Smooth muscle cell of the brain vasculature (primary cell): ENCODE results near the gene TNFSF8.

Source experiments
- DNase-seq: peaks from one replicate; pipeline ENCODE4 v3.0.0-alpha.2; 2012; ENCODE audit warnings: low read depth, low spot score

The TNFSF8 gene, protein sequence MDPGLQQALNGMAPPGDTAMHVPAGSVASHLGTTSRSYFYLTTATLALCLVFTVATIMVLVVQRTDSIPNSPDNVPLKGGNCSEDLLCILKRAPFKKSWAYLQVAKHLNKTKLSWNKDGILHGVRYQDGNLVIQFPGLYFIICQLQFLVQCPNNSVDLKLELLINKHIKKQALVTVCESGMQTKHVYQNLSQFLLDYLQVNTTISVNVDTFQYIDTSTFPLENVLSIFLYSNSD

DNA sequence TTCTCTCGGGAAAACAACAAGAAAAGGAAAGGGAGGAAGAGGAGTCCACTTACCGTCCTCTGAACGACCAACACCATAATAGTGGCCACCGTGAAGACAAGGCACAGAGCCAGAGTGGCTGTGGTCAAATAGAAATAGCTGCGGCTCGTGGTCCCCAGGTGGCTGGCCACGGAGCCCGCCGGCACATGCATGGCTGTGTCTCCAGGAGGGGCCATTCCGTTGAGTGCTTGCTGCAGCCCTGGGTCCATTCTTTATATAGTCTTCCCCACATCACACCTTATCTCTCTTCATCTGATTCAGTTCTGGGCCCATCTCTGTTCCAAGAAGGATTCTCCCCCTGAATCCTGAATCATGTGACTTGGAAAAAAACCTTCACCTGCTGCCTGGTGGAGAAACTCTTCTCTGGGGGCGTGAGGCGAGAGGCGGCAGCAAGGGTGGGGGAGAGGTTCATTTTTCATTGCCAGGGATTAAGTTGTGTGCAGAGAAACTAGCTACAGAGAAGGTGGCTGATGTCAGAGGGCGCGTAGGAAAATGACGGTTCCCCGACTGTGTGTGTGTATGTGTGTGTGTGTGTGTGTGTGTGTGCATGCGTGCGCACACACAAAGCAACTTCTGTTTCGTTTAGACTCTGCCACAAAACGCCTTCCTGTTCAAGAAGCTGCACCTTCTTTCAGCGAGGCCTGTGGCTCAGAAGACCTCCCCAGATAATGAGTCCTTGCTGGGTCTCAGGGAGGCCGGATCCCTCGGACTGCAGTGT lies at the start of gene TNFSF8:
TNFSF8 (minus strand) TSS at position 536 of the 757 bp plus-strand sequence; CDS start at position 248, 288 bp downstream.
- no peak for DNase-seq

DNA sequence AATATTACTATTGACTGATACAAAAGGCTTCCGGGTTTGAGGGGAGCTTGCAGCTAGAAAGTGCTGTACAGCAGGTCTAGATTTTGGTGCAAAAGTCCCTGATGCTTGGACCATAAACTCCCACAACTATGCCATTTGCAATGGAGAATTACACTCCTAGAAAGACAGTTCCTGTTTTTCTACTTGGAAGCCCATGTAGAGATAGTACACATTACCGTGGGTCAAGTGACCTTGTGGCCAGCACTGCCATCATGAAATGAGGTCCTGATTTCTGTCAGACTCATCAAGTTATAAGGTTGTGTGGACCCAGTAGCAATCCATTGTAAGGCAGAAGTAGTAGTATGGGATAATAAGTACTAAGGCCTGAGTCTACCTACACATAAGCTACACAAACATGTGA lies 42.8 kb upstream of the TNFSF8 start:
- no peak for DNase-seq

DNA sequence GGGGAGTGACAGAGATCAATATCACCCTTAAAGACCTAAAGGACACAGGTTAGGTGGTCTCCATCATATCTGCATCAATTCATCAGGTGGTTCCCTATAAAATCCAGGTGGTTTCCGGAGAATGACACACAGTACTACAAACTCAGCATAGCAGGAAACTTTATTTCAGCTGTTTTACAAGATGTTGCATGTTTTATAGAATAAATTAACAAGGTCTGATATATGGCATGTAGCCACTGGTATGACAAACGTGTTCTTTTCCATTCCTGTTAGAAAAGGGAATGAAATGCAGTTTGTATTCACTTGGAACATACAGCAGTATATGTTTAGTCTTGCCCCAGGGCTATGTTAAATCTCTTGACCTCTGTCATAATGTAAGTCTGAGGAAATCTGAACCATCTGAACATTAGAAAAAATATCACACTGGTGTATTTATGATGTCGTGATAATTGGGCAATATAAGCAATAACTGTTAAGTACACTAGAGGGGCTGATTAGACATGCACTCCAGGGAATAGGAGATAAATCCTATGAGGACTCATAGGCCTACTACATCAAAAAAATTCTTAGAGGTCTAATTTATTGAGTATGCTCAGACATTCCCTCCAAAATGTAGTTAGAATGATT lies 42.2 kb upstream of the TNFSF8 start:
- no peak for DNase-seq

DNA sequence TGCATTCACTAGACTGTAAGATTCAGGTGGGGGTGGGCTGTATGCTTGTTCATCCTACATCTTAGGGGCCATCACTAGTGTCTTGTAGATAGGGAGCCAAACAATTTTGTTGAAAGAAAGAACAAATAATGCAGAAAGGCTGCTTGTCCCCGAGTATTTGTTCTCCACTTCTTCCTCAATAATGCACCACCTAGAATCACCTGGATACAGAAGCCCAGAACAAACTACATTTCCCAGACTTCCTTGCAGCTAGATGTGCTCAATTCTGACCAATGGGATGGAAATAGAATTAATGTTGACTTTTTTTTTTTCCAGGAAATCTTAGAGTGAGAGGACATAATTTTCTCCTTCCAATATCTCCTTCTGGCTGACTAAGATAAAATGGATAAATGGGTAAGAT lies 38.9 kb upstream of the TNFSF8 start:
- DNase-seq = no peak

DNA sequence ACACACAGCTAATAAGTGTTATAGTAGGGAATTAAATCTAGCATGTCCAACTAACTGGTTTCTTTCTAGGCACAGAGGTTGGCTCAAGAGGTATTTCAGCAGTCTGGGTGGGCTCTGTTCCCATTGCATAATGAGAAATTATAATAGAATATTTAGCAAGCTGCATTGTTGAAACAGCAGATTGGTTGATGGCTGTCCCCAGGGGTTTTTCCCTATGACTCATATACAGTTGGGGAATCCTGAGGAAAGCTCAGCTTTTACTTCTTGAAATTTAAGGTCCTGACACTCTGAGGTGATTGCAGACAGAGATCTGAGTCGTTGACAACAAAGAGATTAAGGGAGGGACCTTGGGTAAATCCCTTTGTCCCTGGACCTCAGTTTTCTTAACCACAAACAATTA lies 38.3 kb upstream of the TNFSF8 start:
- DNase-seq = peak; percentile 17

DNA sequence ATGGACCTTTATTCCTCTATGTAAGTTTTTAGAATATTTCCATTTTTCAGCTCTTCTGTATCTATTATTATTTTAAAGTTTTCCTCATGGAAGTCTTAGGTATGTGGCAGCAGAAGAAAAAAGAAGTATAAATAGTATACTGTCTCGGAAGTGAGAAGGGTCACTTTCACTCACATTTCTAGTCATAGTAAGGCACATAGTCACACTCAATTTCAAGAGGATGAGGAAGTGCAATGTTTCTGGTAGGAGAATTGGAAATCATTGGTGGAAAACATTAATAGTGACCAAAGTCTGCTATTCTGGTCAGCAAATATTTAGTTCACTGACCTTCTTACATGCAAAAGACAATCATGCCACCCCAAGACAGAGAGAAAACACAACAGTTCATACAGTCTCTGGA lies 35.2 kb upstream of the TNFSF8 start:
- no peak for DNase-seq

DNA sequence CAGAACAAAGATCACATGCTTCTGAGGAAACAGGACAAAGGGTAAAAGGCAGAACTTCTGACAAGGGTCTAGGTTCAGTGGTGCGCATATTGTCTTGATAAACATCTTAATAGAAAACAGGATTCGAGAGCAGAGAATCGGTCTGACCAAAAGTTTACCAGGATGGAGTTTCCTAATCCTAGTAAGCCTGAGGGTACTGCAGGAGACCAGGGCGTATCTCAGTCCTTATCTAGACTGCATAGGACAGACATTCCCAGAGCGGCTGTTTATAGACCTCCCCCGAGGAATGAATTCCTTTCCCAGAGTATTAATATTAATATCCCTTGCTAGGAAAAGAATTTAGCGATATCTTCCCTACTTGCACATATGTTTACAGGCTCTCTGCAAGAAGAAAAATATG lies 32.4 kb upstream of the TNFSF8 start:
- DNase-seq = no peak

DNA sequence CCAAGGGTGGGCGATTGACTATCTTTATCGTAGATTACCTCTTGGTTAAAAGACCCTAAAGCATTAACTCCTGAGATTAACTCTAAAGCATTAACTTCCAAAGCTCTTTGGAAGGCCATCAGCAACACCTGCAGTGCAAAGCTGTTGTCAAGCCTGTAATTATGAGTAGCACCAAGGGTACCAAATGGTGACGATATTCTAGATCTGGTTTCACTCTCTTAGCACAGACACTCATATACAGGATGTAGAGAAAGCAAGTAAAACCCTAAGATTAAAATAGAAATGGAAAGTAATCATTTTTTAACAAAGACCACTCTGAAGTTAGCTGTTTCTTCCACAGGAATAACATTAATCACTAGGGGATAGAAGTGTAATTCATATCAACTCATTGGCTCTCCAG lies 29.9 kb upstream of the TNFSF8 start:
- DNase-seq = no peak

DNA sequence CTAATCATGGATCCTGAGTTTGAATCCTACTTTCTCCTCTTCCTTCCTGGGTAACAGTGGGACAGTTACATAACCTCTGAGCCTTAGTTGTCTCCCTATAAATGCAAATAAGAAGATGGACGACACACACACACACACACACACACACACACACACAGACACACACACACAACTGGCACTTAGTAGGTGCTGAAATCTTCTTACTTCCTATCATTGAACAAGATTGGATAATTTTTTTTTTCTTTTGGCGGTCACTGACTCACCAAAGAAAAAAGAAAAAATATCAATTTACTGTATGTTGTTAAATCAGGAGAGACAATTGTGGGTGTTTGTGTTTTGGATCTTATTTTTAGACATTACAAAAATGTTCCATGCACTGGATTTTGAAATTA lies 28.4 kb upstream of the TNFSF8 start:
- no peak for DNase-seq

DNA sequence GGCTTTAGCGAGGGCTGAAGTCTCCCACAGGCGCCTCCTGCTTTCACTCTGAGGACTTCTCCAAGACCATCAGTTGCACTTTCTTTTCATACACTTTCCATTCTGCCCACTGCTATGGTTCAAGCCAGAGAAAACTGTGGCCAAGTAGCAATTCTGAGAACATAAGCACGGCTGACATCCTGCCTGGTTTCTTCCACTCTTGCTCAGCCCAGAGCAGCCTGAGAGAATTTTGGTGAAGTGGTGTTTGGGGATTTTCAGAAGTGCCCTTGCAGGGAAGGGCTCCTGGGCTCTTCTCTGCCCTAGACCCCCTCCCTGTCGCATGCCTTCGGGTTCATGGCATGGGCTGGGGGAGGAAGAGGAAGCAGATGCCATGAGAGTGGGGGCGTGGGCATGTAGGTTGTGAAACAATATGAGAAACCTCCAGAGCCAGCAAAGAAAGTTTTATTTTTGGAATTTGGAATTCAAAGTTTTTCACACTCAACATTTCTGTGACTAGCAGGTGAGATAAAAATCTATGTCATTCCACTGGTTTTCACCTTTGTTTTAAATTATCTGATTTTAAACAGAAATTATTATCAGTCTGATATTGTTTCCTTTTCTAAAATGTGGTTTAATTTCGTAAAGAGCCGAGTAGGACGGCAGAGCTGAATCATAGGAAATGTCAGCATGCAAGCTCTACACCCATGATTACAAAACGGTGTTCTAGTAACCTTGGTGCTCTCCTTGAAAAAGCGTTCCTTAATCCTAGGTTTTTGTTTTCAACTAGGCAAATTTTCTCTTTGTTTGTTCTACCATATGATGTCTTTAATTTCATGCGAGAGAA lies 27.8 kb upstream of the TNFSF8 start:
- DNase-seq = no peak

DNA sequence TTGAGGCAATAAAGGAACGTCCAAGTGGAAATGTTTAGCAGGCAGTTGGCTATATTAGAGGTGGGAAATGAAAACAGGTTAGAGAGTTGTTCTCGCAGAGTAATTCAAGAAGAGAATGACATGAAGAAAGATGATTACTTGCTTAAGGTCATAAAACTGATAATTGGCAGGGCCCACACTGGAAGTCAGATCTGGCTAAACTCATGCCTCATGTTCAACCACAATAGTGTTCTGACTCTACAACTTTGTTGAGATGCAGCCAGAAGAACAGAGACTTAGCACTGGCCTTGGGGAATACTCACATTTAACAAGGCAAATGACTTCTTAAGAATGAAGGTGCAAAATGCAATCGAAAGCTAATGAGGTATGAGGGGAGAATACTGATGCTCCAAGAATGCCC lies 27.2 kb upstream of the TNFSF8 start:
- no peak for DNase-seq

DNA sequence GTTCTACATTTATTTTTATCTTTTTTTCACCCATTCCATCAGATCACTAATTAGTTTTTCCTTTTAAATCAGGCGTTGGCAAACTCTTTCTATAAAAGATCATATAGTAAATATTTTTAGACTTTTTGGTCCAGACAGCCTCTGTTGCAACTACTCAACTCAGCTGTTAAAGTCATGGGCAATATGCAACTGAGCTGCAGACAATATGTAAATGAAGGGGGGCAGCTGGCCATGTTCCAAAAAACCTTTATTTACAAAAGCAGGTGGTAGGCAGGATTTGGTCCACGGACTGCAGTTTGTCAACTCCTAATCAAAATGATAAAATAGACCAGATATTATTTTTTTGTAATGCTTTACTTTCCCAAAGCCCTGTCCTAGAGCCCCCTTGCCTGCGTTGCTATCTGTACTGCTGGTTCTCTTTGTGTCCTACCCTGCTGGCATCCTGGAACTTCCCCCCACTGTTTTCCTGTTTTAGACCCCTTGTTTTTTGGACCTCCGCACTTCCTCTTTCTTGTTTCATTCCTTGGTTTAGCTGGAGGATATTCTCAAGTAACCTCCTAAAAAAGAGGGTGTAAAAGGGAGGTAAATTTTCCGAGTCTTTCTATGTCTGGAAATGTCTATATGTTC lies 24.7 kb upstream of the TNFSF8 start:
- DNase-seq = no peak

DNA sequence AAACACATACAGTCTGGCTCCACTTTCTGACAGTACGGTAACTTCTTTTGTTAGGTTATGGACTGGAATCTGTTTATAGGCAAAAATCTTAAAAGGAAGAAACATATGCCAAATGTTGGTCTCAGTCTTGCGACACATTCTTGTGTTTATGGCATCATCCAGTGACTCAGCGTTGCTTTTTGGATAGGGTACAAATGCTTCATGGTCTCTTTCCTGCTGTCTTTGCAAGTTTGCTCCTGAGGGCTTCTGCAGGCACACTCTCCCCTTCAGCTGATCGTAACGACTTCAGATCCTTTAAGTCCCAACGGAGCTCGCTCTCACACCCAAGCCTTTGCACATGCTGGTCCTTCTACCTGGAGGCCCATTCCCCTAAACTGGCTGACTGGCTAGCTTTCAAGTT lies 23.6 kb upstream of the TNFSF8 start:
- no peak for DNase-seq

DNA sequence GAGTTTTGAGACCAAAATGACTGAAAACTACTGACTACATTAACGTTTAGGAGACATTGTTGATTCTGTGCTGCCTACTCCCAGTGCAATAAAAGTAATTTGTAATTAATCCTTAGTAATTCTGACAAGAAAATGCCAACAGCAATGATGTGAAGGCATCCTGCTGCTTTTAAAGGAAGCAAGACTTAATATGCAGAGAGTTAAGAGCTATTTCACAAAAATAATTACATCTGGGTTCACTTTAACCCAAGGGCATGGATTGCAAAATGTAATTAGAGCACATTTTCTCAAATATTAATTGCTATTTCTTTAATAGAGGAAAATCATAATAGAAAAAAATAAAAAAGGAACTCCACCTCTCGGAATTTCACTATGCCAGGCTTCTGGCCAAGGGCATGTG lies 22.7 kb upstream of the TNFSF8 start:
- DNase-seq = no peak

DNA sequence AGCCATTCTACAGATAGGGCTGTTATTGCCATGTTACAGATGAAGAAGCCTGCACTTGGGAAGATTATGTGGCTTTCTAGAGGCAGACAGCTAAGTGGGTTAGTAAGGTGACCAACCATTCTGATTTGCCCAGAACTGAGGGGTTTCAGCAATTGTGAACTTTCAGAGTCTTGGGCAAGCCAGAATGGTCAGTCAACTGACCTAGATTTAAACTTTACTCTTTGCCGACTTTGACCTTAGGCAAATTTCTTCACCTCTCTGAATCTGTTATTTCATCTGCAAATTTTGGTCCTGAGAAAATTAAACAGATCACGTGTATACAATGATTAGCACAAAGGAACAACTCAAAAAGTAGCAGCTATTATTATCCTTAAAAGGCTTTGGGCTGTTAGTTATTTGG lies 20.4 kb upstream of the TNFSF8 start:
- no peak for DNase-seq

DNA sequence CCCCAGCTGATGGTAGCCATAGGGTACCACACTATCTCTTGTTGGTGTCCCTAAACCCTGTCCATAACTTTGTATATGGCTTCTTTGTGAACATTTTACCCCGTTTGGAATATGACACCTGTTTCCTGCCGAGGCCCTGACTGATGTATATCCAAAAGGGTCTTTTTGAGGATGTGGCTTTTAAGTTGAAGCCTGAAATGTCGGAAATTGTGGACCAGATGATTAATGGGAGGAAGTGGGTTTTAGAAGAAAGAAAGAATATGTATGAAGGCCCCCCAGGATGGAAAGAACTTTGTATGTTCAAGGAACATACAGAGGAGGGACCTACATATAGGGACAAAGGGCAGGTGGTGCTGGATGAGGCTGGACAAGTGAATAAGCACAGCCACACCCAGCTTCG lies 16.7 kb upstream of the TNFSF8 start:
- no peak for DNase-seq

DNA sequence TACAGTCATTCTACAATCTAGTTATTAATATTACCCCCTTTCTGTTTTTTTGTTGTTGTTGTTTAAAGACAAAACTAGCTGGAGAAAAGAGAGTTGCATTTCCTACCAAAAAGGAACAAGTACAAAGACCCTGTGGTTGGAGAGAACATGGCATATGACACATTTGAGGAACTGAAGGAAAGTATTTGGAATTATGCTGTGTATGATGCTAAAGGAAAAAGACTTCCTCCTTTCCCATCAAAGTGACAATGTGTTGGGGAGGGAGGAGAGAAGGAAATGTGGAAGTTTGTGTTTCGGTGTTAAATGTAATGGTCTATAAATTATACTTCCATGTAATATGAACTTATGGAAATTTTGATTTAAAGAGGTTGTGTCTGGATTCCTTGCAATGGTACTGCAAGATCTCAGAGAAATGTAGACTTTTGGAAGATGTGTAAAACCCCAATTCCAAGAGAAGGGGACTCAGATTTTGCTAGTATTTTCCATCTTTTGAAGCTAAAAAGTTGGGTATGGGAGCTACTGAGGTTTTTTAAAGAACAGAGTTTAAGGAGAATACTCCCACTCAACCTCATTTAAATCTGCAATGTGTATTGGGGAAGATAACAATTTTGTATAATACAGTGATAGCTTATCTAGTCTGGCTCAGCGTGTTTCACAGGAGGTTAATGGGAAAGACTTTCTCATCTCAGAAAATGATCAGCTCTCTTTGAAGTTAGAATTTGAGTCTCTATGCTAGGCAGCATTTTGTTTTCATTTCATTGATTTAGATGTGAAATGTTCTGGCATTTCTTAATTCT lies 15.4 kb upstream of the TNFSF8 start:
- no peak for DNase-seq

DNA sequence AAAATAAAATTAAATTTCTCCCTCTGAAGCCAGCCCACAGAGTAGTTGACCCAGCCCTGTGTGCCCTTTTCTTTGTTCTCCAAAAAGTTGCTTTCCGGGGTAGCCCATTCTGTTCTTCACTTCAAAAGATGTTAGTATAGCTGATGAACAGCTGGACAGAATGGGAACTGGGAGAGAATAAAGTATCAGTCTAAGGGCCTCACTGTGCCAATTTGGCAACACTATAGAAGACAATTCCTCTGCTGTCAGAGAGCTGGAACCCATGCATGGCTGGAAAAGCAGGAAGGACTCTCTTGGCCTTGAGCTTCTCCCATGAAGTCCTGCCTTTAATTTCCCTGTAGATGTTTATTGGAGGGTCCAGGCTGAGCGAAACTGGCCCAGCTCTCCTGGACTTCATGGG lies 11.0 kb upstream of the TNFSF8 start:
- DNase-seq = no peak

DNA sequence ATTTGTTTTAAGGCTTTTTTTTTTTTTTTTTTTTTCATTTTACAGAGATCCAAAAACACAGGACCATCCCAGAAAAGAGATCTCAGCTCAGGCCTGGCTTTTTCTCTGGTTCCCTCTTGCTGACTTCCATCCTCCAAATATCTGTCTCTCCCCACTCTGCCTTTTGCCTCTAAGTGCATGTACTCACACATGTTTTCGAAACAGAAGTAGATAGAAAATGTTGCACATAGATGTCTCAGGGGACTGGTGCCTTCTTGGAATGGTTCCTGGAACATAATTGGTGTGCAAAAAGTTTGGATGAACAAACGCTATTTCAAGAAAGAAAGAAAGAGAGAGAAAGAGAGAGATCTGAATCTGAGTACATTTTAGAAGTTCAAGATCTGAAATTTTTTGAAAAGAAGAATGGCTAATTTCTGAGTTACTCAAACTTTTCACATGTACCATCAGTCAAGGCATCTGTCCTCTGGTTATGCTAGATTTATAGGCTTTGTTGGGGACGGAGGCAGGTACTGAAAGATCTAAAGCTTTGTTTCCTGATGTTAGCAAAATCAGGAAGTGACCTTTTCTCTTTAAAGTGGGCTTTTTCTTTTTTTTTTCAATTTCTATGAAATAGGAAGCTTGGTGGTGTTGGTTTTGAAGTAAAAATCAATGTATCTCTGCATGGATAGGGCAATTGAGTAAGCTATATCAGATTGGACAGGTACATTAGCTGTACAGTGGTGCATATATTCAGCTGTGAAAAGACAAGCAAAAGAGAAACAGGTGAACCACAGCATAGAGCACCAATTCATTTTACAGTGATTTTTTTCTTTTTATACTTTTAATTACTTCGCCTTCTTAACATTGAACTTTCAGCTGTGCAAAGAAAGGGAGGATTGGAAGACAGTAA lies 8.5 kb upstream of the TNFSF8 start:
- DNase-seq = no peak

DNA sequence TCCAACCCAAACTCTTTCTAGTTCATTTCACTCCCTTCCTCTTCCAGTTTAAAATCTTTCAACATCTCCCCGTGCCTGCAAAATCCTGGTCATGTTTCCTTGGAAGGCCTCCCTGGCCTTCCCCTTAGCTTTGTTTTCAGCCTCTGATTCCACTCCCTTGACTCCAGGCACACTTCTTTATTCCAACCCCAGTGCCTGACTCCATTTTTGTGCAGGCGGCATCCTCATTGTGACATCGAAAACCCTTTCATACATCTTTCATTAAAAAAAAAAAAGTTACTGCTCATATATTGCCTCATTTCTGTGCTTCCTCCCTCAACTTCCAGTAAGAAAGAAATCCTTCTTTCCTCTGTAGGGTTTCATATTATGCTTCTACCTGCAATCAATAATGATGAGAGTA lies 7.1 kb upstream of the TNFSF8 start:
- no peak for DNase-seq
